SK-N-SH (cell line): Measurements from ENCODE around the gene CCDC121. TPM values are rescaled to one million over a fixed set of nuclear protein-coding genes. Genes with fewer than 3 reads are reported as not detected.

Experiments
- CTCF ChIA-PET: fragments of 300-600, 350-600 bp; formaldehyde crosslinking; extraction: SDS; loops from one replicate; lab custom pipeline; 2021; lab: Yijun Ruan, JAX
- POLR2A ChIA-PET: fragments of 350-600 bp; sonication (Branson Sonifier 250); formaldehyde crosslinking; extraction: SDS; loops from one replicate; lab custom pipeline; 2020; ENCODE audit warnings: antibody characterized with exemption, inconsistent platforms; lab: Yijun Ruan, JAX
- DNase-seq: peaks from one replicate; pipeline ENCODE4 v3.0.0; 2012
- H2AFZ ChIP-seq: fragments of 200-600 bp; sonication (generic); 2 replicates; pipeline ENCODE4 v1.8.1; 2016; ENCODE audit warnings: antibody characterized with exemption, mild to moderate bottlenecking, low read depth
- H3F3A ChIP-seq: fragments of 200-600 bp; sonication (generic); replicated peaks from 2 replicates; pipeline ENCODE3; 2016; ENCODE audit warnings: antibody characterized with exemption, mild to moderate bottlenecking; ENCODE audit not compliant: insufficient read depth
- H3K27ac ChIP-seq, 2 experiments: fragments of 200-500 bp in 1 of 2; fragments of 200-600 bp in 1 of 2; sonication (Bioruptor generic) in 1 of 2; sonication (generic), shearing (Covaris generic) in 1 of 2; 2 replicates each; pipeline versions ENCODE4 v1.5.1 to v1.6.1; 2014 to 2016; ENCODE audit warnings: low read depth in 2 of 2, inconsistent platforms in 1 of 2, low read length in 1 of 2, mild to moderate bottlenecking in 1 of 2, mixed read lengths in 1 of 2
- H3K27me3 ChIP-seq: fragments of 200-600 bp; sonication (generic), shearing (Covaris generic); 2 replicates; pipeline ENCODE4 v1.6.1; 2016; ENCODE audit warnings: mixed run types; ENCODE audit not compliant: insufficient read depth
- H3K36me3 ChIP-seq, 2 experiments: fragments of 200-500 bp in 1 of 2; fragments of 200-600 bp in 1 of 2; sonication (Bioruptor generic) in 1 of 2; sonication (generic) in 1 of 2; replicated peaks in 1 of 2; 2 replicates each; pipeline versions ENCODE3 to v1.5.1; 2014 to 2016; ENCODE audit warnings: low read length in 1 of 2, mild to moderate bottlenecking in 1 of 2; ENCODE audit not compliant: insufficient read depth in 2 of 2, control insufficient read depth in 1 of 2
- H3K4me1 ChIP-seq, 2 experiments: fragments of 200-500 bp in 1 of 2; fragments of 200-600 bp in 1 of 2; sonication (Bioruptor generic) in 1 of 2; sonication (generic), shearing (Covaris generic) in 1 of 2; 2 replicates each; pipeline versions ENCODE4 v1.5.1 to v1.6.1; 2014 to 2016; ENCODE audit warnings: low read depth in 1 of 2, low read length in 1 of 2, mixed run types in 1 of 2; ENCODE audit not compliant: insufficient read depth in 2 of 2, control insufficient read depth in 1 of 2
- H3K4me2 ChIP-seq: fragments of 200-600 bp; sonication (generic), shearing (Covaris generic); 2 replicates; pipeline ENCODE4 v1.6.1; 2017; ENCODE audit warnings: mixed run types
- H3K4me3 ChIP-seq, 2 experiments: fragments of 200-500 bp in 1 of 2; fragments of 200-600 bp in 1 of 2; sonication (Bioruptor generic) in 1 of 2; sonication (generic), shearing (Covaris generic) in 1 of 2; 2 replicates each; pipeline versions ENCODE4 v1.5.1 to v1.8.1; 2014 to 2016; ENCODE audit warnings: low read depth in 2 of 2, inconsistent platforms in 1 of 2, low read length in 1 of 2, mild to moderate bottlenecking in 1 of 2, mixed read lengths in 1 of 2, moderate library complexity in 1 of 2
- H3K79me2 ChIP-seq: fragments of 200-600 bp; sonication (generic); 2 replicates; pipeline ENCODE4 v1.8.1; 2017; ENCODE audit warnings: mild to moderate bottlenecking; ENCODE audit not compliant: insufficient read depth
- H3K9ac ChIP-seq: fragments of 200-600 bp; sonication (generic); 2 replicates; pipeline ENCODE4 v1.6.1; 2017; ENCODE audit warnings: mixed run types
- H3K9me2 ChIP-seq: fragments of 200-600 bp; sonication (generic); 2 replicates; pipeline ENCODE4 v1.6.1; 2017; ENCODE audit warnings: mixed run types
- H3K9me3 ChIP-seq: fragments of 200-600 bp; sonication (generic); 2 replicates; pipeline ENCODE4 v1.6.1; 2017; ENCODE audit warnings: mixed run types, mild to moderate bottlenecking, moderate library complexity
- H4K20me1 ChIP-seq: fragments of 200-600 bp; sonication (generic); 2 replicates; pipeline ENCODE4 v1.6.1; 2017; ENCODE audit warnings: mild to moderate bottlenecking, mixed run types; ENCODE audit not compliant: insufficient read depth
- FOSL2 ChIP-seq: IDR thresholded peaks from 2 replicates; pipeline ENCODE4 v1.4.0; 2012; ENCODE audit warnings: low read depth, mild to moderate bottlenecking, moderate library complexity, borderline replicate concordance
- FOXJ3 ChIP-seq: sonication (generic); formaldehyde crosslinking; IDR thresholded peaks from 2 replicates; pipeline ENCODE4 v1.5.1; 2020; ENCODE audit warnings: mild to moderate bottlenecking, missing genetic modification reagents
- GATA2 ChIP-seq: sonication (generic); formaldehyde crosslinking; IDR thresholded peaks from 2 replicates; pipeline ENCODE4 v1.5.0; 2020; ENCODE audit warnings: mild to moderate bottlenecking, missing genetic modification reagents
- IRF3 ChIP-seq: fragments of 150-350 bp; IDR thresholded peaks from 2 replicates; pipeline ENCODE4 v1.6.1; 2016; ENCODE audit warnings: mild to moderate bottlenecking, low read depth, low read length
- PBX3 ChIP-seq: IDR thresholded peaks from 2 replicates; pipeline ENCODE4; 2012
- RAD21 ChIP-seq: IDR thresholded peaks from 2 replicates; pipeline ENCODE4 v1.6.1; 2012; ENCODE audit warnings: mild to moderate bottlenecking, low read length
- RCOR1 ChIP-seq: fragments of 150-350 bp; IDR thresholded peaks from 2 replicates; pipeline ENCODE4 v1.6.1; 2017; ENCODE audit warnings: antibody characterized with exemption, low read length
- RFX5 ChIP-seq: IDR thresholded peaks from 2 replicates; pipeline ENCODE4 v1.6.1; 2012; ENCODE audit warnings: mild to moderate bottlenecking, improper control_type of control experiment, low read length
- RXRA ChIP-seq: IDR thresholded peaks from 2 replicates; pipeline ENCODE4 v1.4.0; 2012; ENCODE audit warnings: low read depth, mild to moderate bottlenecking, borderline replicate concordance
- SIN3A ChIP-seq: IDR thresholded peaks from 2 replicates; pipeline ENCODE4 v1.6.1; 2012; ENCODE audit warnings: low read depth, mild to moderate bottlenecking, low read length, moderate library complexity, borderline replicate concordance
- TAF1 ChIP-seq: IDR thresholded peaks from 2 replicates; pipeline ENCODE4 v1.6.1; 2012; ENCODE audit warnings: low read depth, mild to moderate bottlenecking, low read length, moderate library complexity, borderline replicate concordance
- USF1 ChIP-seq: IDR thresholded peaks from 2 replicates; pipeline ENCODE4 v1.4.0; 2012; ENCODE audit warnings: low read depth, borderline replicate concordance
- USF2 ChIP-seq: fragments of 150-350 bp; IDR thresholded peaks from 2 replicates; pipeline ENCODE4 v1.6.1; 2017; ENCODE audit warnings: antibody characterized with exemption, low read length, low read depth, borderline replicate concordance
- ZBTB33 ChIP-seq: IDR thresholded peaks from 2 replicates; pipeline ENCODE4 v1.4.0; 2012; ENCODE audit warnings: low read depth, borderline replicate concordance
- polyA plus RNA-seq, 3 experiments: library from polyadenylated mRNA; depleted of rRNA; stranded (reverse); fragments of >200 nt; gene quantifications; 2 replicates each; pipeline ENCODE4 v1.2.3, GENCODE V29; 2012

The CCDC121 gene
- polyA plus RNA-seq, 1 of the 3 experiments (the other 2 are of a cell fraction): 2.3 TPM

GRCh38 chr2:27624943-27625342, 3.9 kb downstream of the CCDC121 start:
- H3K9ac ChIP-seq: no peak overlapping the region
- TF ChIP-seq RFX5 (no peak), RXRA (no peak), USF1 (no peak), IRF3 (no peak), RCOR1 (no peak), FOXJ3 (CRISPR knock-in tag) (no peak), TAF1 (no peak), ZBTB33 (no peak), FOSL2 (no peak), PBX3 (no peak), SIN3A (no peak), RAD21 (no peak), USF2 (no peak), GATA2 (CRISPR knock-in tag) (no peak)
- H4K20me1 ChIP-seq: no peaks in the 10 kb centered on the region
- peaks cover 47 to 50% of the 10 kb centered on the region in 2 experiments for H3K36me3 ChIP-seq
- H3K79me2 ChIP-seq: peaks cover 11% of the 10 kb centered on the region
- H3K27ac ChIP-seq: peak overlapping the region in 1 of 2 experiments; percentile 86; a peak in 2 of 4 replicates
- no peak overlapping the region for H3K4me2 ChIP-seq
- no peak overlapping the region for H2AFZ ChIP-seq
- H3K4me1 ChIP-seq: peaks cover 11 to 40% of the 10 kb centered on the region in 2 experiments
- ChIA-PET CTCF (interaction anchor here (1.2 kb wide), 1 partner anchor 58 kb away, joined by 4 read pairs; no protein-coding TSS in a partner anchor), POLR2A (no interaction called here)
- no peaks in the 10 kb centered on the region for H3K27me3 ChIP-seq
- H3F3A ChIP-seq: peaks cover 43% of the 10 kb centered on the region
- DNase-seq: no peak
- H3K9me2 ChIP-seq: no peaks in the 10 kb centered on the region
- H3K9me3 ChIP-seq: no peaks in the 10 kb centered on the region
- H3K4me3 ChIP-seq: no peak overlapping the region
